ENCODE measurements around the gene LARGE2. TPM values are rescaled to one million over a fixed set of nuclear protein-coding genes. Genes with fewer than 3 reads are reported as not detected.

The LARGE2 gene
- total and polyA plus RNA-seq, 2 experiments from 2014 or later, result 89.8 to 107 TPM

DNA sequence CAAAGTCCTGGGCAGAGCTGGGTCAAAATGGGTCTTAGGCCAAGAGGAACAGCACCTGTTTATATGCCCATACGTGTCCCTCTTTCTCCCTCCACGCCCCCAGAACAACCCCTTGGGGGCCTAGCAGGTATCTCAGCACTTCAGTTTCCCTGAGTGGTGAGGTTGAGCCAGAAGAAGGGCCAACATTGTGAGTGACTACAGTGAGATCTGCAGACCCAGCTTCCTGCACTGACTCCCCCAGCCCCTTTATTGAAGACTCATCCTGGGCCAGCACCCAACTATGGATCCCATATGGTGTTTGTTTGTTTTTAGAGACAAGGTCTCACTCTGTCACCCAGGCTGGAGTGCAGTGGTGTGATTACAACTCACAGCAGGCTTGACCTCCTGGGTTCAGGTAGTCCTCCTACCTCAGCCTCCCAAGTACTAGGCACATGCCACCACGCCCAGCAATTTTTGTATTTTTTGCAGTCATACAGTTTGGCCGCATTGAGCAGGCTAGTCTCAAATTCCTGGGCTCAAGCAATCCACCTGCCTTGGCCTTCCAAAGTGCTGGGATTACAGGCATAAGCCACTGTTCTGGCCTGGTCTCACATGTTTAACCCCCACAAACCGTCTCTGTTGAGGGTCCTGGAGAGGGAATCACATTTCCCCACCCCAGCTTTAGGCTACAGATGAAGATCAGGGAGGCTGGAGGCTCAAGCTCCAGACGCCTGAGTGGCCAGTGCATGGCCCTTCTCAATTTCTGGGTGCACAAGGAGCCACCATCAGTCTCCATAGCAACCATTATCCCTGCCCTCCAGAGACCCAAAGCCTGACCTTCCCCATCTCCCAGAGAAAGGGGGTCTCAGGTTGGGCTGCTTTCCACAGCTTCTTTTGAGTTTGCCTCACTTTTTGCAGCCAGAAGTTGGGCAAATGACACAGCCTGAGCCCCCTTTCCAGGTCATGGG, 1.7 kb upstream of the LARGE2 start (continued):
- TF ChIP-seq, protein P1, sequence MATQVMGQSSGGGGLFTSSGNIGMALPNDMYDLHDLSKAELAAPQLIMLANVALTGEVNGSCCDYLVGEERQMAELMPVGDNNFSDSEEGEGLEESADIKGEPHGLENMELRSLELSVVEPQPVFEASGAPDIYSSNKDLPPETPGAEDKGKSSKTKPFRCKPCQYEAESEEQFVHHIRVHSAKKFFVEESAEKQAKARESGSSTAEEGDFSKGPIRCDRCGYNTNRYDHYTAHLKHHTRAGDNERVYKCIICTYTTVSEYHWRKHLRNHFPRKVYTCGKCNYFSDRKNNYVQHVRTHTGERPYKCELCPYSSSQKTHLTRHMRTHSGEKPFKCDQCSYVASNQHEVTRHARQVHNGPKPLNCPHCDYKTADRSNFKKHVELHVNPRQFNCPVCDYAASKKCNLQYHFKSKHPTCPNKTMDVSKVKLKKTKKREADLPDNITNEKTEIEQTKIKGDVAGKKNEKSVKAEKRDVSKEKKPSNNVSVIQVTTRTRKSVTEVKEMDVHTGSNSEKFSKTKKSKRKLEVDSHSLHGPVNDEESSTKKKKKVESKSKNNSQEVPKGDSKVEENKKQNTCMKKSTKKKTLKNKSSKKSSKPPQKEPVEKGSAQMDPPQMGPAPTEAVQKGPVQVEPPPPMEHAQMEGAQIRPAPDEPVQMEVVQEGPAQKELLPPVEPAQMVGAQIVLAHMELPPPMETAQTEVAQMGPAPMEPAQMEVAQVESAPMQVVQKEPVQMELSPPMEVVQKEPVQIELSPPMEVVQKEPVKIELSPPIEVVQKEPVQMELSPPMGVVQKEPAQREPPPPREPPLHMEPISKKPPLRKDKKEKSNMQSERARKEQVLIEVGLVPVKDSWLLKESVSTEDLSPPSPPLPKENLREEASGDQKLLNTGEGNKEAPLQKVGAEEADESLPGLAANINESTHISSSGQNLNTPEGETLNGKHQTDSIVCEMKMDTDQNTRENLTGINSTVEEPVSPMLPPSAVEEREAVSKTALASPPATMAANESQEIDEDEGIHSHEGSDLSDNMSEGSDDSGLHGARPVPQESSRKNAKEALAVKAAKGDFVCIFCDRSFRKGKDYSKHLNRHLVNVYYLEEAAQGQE (IDR thresholded peaks at IDR 0.05; ENCODE audit: unreplicated experiment), result no peak
- no peak for TF ChIP-seq ZNF114 (CRISPR knock-in tag; IDR thresholded peaks at IDR 0.05)

DNA sequence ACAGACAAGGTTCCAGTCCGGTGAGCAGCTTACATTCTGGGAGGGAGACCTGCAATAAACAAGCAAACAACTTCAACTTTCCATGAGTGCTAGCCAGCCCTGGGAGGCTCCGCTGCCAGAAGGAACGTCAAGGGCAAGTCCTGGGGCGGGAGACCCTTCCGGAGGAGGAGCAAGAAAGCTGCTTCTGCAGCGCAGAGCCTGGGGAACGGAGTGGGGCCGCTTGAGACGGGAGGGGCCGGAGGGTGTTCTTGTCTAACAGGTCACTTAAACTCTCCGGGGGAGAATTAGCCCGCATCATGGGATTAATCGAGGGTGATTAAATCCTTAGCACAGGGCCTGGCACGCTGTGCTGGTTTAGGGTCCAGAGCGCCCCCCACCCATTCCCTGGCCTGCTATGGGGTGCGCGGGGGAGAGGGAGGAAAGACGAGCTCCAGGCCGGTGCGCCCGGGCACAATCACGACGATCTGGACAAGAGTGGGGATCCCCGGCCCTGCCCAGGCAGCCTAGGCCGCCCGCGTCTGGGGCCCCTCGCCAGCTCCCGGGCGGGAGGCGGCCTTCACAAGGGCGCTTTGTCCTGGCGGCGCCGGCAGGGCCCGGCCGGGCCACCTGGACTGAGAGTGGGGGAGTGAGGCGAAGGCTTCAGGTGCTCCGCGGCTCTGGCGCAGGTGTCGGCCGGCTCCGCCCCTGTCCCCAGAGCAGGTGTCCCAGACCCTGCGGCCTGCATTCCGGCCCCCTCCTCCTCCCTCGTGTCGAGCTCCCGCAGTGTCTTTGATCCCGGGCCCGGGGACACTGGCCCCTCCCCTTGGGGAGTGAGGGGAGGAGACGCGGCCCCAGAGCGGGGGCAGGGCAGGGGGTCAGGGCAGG, 663 bp upstream of the LARGE2 start:
- peaks cover 9% of the 10 kb centered on the region; the same call in 1 of the 2 replicates for H3K27me3 ChIP-seq (ENCODE audit: insufficient read depth)
- H4K20me1 ChIP-seq (replicated peaks; ENCODE audit: insufficient read depth), result peaks cover 6% of the 10 kb centered on the region; the same call in 1 of the 2 replicates
- H3K9me2 ChIP-seq (ENCODE audit: insufficient read depth), result no peaks in the 10 kb centered on the region
- DNase-seq (ENCODE audit: low spot score) (peak; percentile 98), ATAC-seq (peak; percentile 60)
- H3K4me3 Mint-ChIP-seq, result peak overlapping the region; percentile 74
- H3K9me3 Mint-ChIP-seq, result no peaks in the 10 kb centered on the region; the same call in 2 of the 3 replicates
- peaks cover 25% of the 10 kb centered on the region for H3K36me3 Mint-ChIP-seq (ENCODE audit: low read depth)
- TF ChIP-seq, protein P1 (IDR thresholded peaks at IDR 0.05; ENCODE audit: unreplicated experiment), result peak; percentile 15
- TF ChIP-seq JUNB (IDR thresholded peaks at IDR 0.05; ENCODE audit: unreplicated experiment) (no peak), POLR2AphosphoS5 (IDR thresholded peaks at IDR 0.05; ENCODE audit: low read depth) (peak; percentile 60), CREB1 (CRISPR knock-in tag; IDR thresholded peaks at IDR 0.05; ENCODE audit: low read depth) (peak; percentile 54)
- peaks cover 33% of the 10 kb centered on the region for H3K4me1 Mint-ChIP-seq
- H3K27me3 Mint-ChIP-seq (ENCODE audit: insufficient read depth, low read depth, poor library complexity), result peaks cover 33% of the 10 kb centered on the region
- H2AFZ ChIP-seq, result peak overlapping the region; percentile 43; the same call in 1 of the 2 replicates
- H3K27ac ChIP-seq (ENCODE audit: low read depth), result peak overlapping the region; percentile 97
- peak overlapping the region; percentile 95 for H3K27ac Mint-ChIP-seq
- H3K4me1 ChIP-seq (ENCODE audit: insufficient read depth), result peaks cover 38% of the 10 kb centered on the region
- H3K4me2 ChIP-seq, result peak overlapping the region; percentile 97
- peak overlapping the region; percentile 91 for H3K4me3 ChIP-seq
- peaks cover 22% of the 10 kb centered on the region for H3F3A ChIP-seq (replicated peaks; ENCODE audit: low read depth)
- H3K36me3 ChIP-seq (ENCODE audit: insufficient read depth), result no peaks in the 10 kb centered on the region
- peaks cover 23% of the 10 kb centered on the region for H3K79me2 ChIP-seq (replicated peaks; ENCODE audit: insufficient read depth)
